Activated CD8-positive, alpha-beta T cell treated with anti-CD3 and anti-CD28 coated beads for 36 hours (primary cell): ENCODE data around the gene GPSM1. TPM values are rescaled to one million over a fixed set of nuclear protein-coding genes. Genes with fewer than 3 reads are reported as not detected.
"Not testable (repeated sequence)": the region's sequence is repeated elsewhere in the genome, so short reads cannot be mapped to it uniquely, and the experiment has no call there.

ENCODE experiments used
- ATAC-seq: fragments of 200-7000 bp; cut with Tn5 transposase; one replicate; pipeline ENCODE4 v1.10.0; 2021; ENCODE audit warnings: mild to moderate bottlenecking, moderate library complexity
- CTCF ChIA-PET: fragments of 350-600 bp; sonication (Branson Sonifier 250); formaldehyde crosslinking; loops from one replicate; lab custom pipeline; 2021; ENCODE audit warnings: antibody characterized with exemption; lab: Charles Lee
- POLR2A ChIA-PET: fragments of 350-600 bp; sonication (Branson Sonifier 250); formaldehyde crosslinking; loops from one replicate; lab custom pipeline; 2021; ENCODE audit warnings: antibody characterized with exemption; lab: Charles Lee
- DNase-seq: peaks from one replicate; pipeline ENCODE4 v3.0.0-alpha.2; 2020
- H3K27ac Mint-ChIP-seq: one replicate; pipeline ENCODE4 v1.8.0; 2021; ENCODE audit warnings: mild to moderate bottlenecking, mixed read lengths
- H3K27me3 Mint-ChIP-seq: one replicate; pipeline ENCODE4 v1.8.0; 2021; ENCODE audit warnings: mixed read lengths
- H3K36me3 Mint-ChIP-seq: one replicate; pipeline ENCODE4 v1.8.0; 2021; ENCODE audit warnings: low read depth, mixed read lengths
- H3K4me1 Mint-ChIP-seq: one replicate; pipeline ENCODE4 v1.8.0; 2021; ENCODE audit warnings: low read depth, mixed read lengths
- H3K4me3 Mint-ChIP-seq: one replicate; pipeline ENCODE4 v1.8.0; 2021; ENCODE audit warnings: mild to moderate bottlenecking, moderate library complexity, mixed read lengths
- H3K9me3 Mint-ChIP-seq: one replicate; pipeline ENCODE4 v1.8.0; 2021; ENCODE audit warnings: mixed read lengths
- intact Hi-C: fragments of 100-400 bp; cut with micrococcal nuclease; formaldehyde crosslinking; loops from one replicate; pipeline ENCODE4 v1.10.0; 2022
- total RNA-seq, 2 experiments: library from RNA; stranded (reverse); gene quantifications; one replicate each; pipeline ENCODE4 v1.2.3, GENCODE V29; 2021
- TF ChIP-seq, protein P1 (sequence below): fragments of 200-600 bp; IDR thresholded peaks from one replicate; pipeline ENCODE4 v1.8.0; 2022; ENCODE audit warnings: antibody characterized with exemption, mild to moderate bottlenecking

The GPSM1 gene
- total RNA-seq, 2 experiments from 2014 or later, result 8.8 to 10.0 TPM

DNA sequence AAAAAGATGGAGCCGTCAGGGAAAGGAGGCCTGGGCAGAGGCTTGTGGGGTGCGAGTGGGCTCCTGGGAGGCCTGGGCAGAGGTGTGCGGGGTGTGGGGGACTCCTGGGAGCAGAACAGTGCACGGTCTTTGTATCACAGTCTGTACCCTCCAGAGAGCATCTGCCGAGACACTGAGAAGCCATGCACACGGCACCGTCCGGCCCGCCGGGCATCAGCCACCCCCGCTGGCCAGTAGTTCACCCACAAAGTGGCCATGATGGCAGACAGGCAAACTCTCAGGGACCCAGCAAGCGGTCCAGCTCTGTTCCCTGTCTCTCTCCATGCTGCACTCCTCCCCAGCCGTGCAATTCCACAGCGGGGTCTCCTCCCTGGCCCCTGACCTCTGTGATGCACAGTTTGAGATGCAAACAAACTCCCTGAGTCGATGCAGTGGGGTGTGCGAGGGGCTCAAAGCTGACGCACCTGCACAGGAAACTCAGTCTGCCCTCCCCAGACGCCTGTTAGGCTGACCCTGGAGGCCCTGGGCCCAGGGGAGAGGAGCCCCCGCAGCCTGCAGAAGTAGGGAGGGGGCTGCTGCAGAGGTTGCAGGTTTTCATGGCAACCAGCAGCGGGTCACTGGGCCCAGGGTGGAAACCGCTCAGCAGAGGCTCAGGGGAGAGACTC, 9.1 kb upstream of the GPSM1 start:
- H3K9me3 Mint-ChIP-seq, result peaks cover 21% of the 10 kb centered on the region
- DNase-seq, result no peak
- peaks cover 5% of the 10 kb centered on the region for H3K4me1 Mint-ChIP-seq
- H3K27ac Mint-ChIP-seq, result no peak overlapping the region
- TF ChIP-seq, protein P1, sequence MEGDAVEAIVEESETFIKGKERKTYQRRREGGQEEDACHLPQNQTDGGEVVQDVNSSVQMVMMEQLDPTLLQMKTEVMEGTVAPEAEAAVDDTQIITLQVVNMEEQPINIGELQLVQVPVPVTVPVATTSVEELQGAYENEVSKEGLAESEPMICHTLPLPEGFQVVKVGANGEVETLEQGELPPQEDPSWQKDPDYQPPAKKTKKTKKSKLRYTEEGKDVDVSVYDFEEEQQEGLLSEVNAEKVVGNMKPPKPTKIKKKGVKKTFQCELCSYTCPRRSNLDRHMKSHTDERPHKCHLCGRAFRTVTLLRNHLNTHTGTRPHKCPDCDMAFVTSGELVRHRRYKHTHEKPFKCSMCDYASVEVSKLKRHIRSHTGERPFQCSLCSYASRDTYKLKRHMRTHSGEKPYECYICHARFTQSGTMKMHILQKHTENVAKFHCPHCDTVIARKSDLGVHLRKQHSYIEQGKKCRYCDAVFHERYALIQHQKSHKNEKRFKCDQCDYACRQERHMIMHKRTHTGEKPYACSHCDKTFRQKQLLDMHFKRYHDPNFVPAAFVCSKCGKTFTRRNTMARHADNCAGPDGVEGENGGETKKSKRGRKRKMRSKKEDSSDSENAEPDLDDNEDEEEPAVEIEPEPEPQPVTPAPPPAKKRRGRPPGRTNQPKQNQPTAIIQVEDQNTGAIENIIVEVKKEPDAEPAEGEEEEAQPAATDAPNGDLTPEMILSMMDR, result no peak
- CTCF ChIA-PET, result no interaction called here
- POLR2A ChIA-PET, result interaction anchor here (1.5 kb wide), 1 partner anchor 92 kb away, joined by 3 read pairs; the partner anchor contains the start of genes ENTR1 and PMPCA
- peaks cover 2% of the 10 kb centered on the region for H3K27me3 Mint-ChIP-seq
- no peak for ATAC-seq
- H3K4me3 Mint-ChIP-seq, result no peak overlapping the region
- peaks cover 6% of the 10 kb centered on the region for H3K36me3 Mint-ChIP-seq
- intact Hi-C loops, result loop anchor here (10.0 kb wide), 1 partner anchor 87 kb away; the partner anchor contains the start of gene SNAPC4

DNA sequence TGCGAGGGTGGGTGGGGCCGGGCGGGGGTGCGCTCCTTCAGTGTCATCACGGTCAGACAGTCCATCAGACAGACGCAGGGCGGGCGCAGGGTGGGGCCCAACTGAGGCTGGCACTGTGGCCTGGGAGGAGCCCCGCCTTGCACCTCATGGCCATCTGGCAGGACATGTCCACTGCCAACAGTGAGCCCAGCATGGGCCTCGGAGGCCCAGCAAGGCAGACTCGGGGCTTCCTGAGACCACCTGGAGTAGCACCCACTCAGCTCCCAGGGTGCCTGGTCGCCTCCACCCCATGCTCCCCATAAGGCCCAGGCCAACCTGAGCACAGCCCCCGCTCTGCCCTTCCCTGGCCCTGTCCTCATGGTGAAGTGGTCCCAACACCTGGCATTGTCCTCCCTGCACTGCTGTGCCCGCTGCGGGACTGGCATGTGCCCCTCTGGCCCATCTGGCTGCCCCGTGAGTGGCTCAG, 8.5 kb upstream of the GPSM1 start:
- peaks cover 6% of the 10 kb centered on the region for H3K36me3 Mint-ChIP-seq
- TF ChIP-seq, protein P1, result no peak
- ChIA-PET POLR2A (interaction anchor here (1.5 kb wide), 1 partner anchor 92 kb away, joined by 3 read pairs; the partner anchor contains the start of genes ENTR1 and PMPCA), CTCF (no interaction called here)
- DNase-seq (no peak), ATAC-seq (no peak)
- H3K4me1 Mint-ChIP-seq, result peaks cover 5% of the 10 kb centered on the region
- no peak overlapping the region for H3K27ac Mint-ChIP-seq
- peaks cover 21% of the 10 kb centered on the region for H3K9me3 Mint-ChIP-seq
- H3K4me3 Mint-ChIP-seq, result no peak overlapping the region
- intact Hi-C loops, result loop anchor here (10.0 kb wide), 1 partner anchor 86 kb away; the partner anchor contains the start of gene SNAPC4
- H3K27me3 Mint-ChIP-seq, result peaks cover 2% of the 10 kb centered on the region

DNA sequence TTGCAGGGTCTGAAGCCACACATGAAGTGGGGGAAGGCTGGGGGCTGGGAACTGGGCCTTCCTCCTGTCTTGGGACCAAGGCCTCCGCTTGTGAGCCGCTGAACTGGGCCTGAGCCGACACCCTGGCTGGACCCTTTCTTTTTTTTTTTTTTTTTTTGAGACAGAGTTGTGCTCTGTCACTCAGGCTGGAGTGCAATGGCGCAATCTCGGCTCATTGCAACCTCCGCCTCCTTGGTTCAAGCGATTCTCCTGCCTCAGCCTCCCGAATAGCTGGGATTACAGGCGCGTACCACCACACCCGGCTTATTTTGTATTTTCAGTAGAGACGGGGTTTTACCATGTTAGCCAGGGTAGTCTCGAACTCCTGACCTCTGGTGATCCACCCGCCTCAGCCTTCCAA, 8.1 kb upstream of the GPSM1 start:
- CTCF ChIA-PET, result not testable (repeated sequence)

DNA sequence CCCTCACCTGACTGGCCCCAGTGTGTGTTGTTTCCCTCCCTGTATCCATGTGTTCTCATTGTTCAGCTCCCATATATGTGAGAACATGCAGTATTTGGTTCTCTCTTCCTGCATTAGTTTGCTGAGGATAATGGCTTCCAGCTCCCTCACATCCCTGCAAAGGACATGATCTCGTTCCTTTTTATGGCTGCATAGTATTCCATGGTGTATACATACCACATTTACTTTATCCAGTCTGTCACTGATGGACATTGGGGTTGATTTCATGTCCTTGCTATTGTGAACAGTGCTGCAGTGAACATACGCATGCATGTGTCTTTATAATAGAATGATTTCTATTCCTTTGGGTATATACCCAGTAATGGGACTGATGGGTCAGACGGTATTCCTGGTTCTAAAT, 7.4 kb upstream of the GPSM1 start:
- intact Hi-C loops, result loop anchor here (10.0 kb wide), 1 partner anchor 85 kb away; the partner anchor contains the start of gene SNAPC4
- H3K27me3 Mint-ChIP-seq, H3K36me3 Mint-ChIP-seq, H3K4me1 Mint-ChIP-seq, H3K27ac Mint-ChIP-seq, H3K4me3 Mint-ChIP-seq, ATAC-seq, CTCF ChIA-PET, DNase-seq: not testable (repeated sequence)
- peaks cover 15% of the 10 kb centered on the region for H3K9me3 Mint-ChIP-seq
- POLR2A ChIA-PET, result interaction anchor here (0.9 kb wide), 1 partner anchor 70 kb away, joined by 3 read pairs; no protein-coding TSS in a partner anchor

More for the DNA sequence above, 8.1 kb upstream of the GPSM1 start:
- H3K4me1 Mint-ChIP-seq, ATAC-seq, H3K4me3 Mint-ChIP-seq, H3K27ac Mint-ChIP-seq, DNase-seq, H3K36me3 Mint-ChIP-seq, H3K27me3 Mint-ChIP-seq: not testable (repeated sequence)
- POLR2A ChIA-PET, result interaction anchor here (1.5 kb wide), 1 partner anchor 91 kb away, joined by 3 read pairs; the partner anchor contains the start of genes ENTR1 and PMPCA
- intact Hi-C loops, result loop anchor here (10.0 kb wide), 1 partner anchor 86 kb away; the partner anchor contains the start of gene SNAPC4
- H3K9me3 Mint-ChIP-seq, result peaks cover 21% of the 10 kb centered on the region

DNA sequence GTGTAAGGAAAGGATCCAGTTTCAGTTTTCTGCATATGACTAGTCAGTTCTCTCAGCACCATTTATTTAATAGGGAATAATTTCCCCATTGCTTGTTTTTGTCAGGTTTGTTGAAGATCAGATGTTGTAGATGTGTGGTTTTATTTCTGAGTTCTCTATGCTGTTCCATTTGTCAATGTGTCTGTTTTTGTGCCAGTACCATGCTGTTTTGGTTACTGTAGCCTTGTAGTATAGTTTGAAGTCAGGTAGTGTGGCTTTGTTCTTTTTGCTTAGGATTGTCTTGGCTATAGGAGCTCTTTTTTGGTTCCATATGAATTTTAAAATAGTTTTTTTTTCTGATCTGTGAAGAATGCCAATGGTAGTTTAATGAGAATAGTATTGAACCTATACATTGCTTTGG, 6.4 kb upstream of the GPSM1 start:
- DNase-seq, CTCF ChIA-PET, H3K36me3 Mint-ChIP-seq, H3K9me3 Mint-ChIP-seq, intact Hi-C loops, H3K27me3 Mint-ChIP-seq, H3K4me3 Mint-ChIP-seq, H3K27ac Mint-ChIP-seq, H3K4me1 Mint-ChIP-seq, ATAC-seq: not testable (repeated sequence)
- POLR2A ChIA-PET, result interaction anchor here (1.0 to 1.1 kb wide), 2 partner anchors 125 to 241 kb away, joined by 3 read pairs; no protein-coding TSS in a partner anchor

DNA sequence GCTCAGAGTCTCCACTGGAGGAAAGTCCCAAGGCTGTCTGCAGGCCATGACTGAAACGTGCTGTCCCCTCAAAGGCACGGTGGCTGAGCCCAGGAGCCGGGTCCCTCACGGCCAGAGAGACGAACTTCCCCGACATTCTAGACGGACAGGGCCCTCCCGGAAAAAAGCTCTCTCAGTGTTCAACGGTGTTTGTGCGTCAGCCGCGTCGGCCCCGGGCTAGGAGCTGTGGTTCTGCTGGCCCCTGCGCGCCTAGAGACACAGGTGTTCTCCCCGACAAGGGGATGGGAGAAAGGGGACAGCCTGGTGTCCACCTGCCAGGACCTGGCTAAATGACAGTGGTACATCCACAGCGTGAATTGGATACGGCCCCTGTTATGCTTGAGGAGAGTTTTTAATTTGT, 5.8 kb upstream of the GPSM1 start:
- CTCF ChIA-PET, result no interaction called here

More for the DNA sequence above, 5.8 kb upstream of the GPSM1 start:
- Mint-ChIP-seq H3K27me3 (no peaks in the 10 kb centered on the region), H3K4me1 (no peaks in the 10 kb centered on the region), H3K36me3 (no peaks in the 10 kb centered on the region), H3K27ac (no peak overlapping the region), H3K9me3 (peaks cover 1% of the 10 kb centered on the region), H3K4me3 (no peak overlapping the region)
- ATAC-seq, result no peak
- DNase-seq, result no peak
- TF ChIP-seq, protein P1, result no peak
- POLR2A ChIA-PET, result interaction anchor here (1.0 to 1.1 kb wide), 2 partner anchors 125 to 241 kb away, joined by 3 read pairs; no protein-coding TSS in a partner anchor
- intact Hi-C loops, result no loop called here
